ENCODE measurements around the gene RASAL3. TPM values are rescaled to one million over a fixed set of nuclear protein-coding genes. Genes with fewer than 3 reads are reported as not detected.

Gene RASAL3
- total RNA-seq, 1 experiment from 2014 or later = 0.57 TPM

GRCh38 chr19:15432629-15433518 is 31.5 kb downstream of the RASAL3 start:
- Histone ChIP-seq H3K9me3 (ENCODE audit: control insufficient read depth in 1 of 2, insufficient read depth in 1 of 2, low read depth in 1 of 2, low read length in 2 of 2) (no peaks in the 10 kb centered on the region), H3K27me3 (ENCODE audit: insufficient read depth, low read length) (no peaks in the 10 kb centered on the region), H3K4me3 (replicated peaks in 1 of 2; ENCODE audit: low read depth in 1 of 2, low read length in 2 of 2) (peak overlapping the region; percentile 76 to 78), H3K36me3 (ENCODE audit: control insufficient read depth in 1 of 2, insufficient read depth in 2 of 2, low read length in 2 of 2) (peaks cover 4 to 7% of the 10 kb centered on the region in 2 experiments; a peak in 2 of 4 replicates), H3K4me1 (ENCODE audit: control insufficient read depth in 1 of 2, insufficient read depth in 2 of 2, low read length in 2 of 2) (peaks cover 18 to 25% of the 10 kb centered on the region in 2 experiments), H3K79me2 (ENCODE audit: insufficient read depth, low read length) (peaks cover 42% of the 10 kb centered on the region), H3K9ac (ENCODE audit: low read length) (peak overlapping the region; percentile 68), H3K4me2 (ENCODE audit: low read length) (peak overlapping the region; percentile 100), H4K20me1 (ENCODE audit: insufficient read depth) (no peaks in the 10 kb centered on the region), H3K27ac (ENCODE audit: low read depth, low read length) (peak overlapping the region; percentile 77), H2AFZ (ENCODE audit: low read depth, low read length, poor library complexity, severe bottlenecking) (peak overlapping the region; percentile 59), H3K9me2 (ENCODE audit: insufficient read depth) (no peaks in the 10 kb centered on the region)
- CTCF ChIA-PET = interaction anchor here (1.3 kb wide), 2 partner anchors 14 to 123 kb away, joined by 5 to 6 read pairs; partner anchors contain the start of gene AKAP8L
- POLR2A ChIA-PET = interaction anchor here (1.3 to 1.5 kb wide), 2 partner anchors 14 to 19 kb away, joined by 5 to 10 read pairs; partner anchors contain the start of gene AKAP8L
- BruUV-seq (replicated peaks) = no TSS peak
- DNase-seq (ENCODE audit: low read depth, low spot score) (peak; percentile 64), ATAC-seq (peak; percentile 85)
- no peak for TF ChIP-seq JUND (IDR thresholded peaks at IDR 0.05)
- TF ChIP-seq ATF3 (IDR thresholded peaks at IDR 0.05) = no peak
- no peak for TF ChIP-seq FOSL1 (IDR thresholded peaks at IDR 0.05; ENCODE audit: low read depth)
- TF ChIP-seq SIN3A (IDR thresholded peaks at IDR 0.05; ENCODE audit: low read depth) = peak; percentile 76; the same call in 1 of the 2 replicates
- peak; percentile 96 for TF ChIP-seq YY1 (IDR thresholded peaks at IDR 0.05; ENCODE audit: extremely low read depth, insufficient replicate concordance, low read depth, low read length)
- TF ChIP-seq CEBPB (IDR thresholded peaks at IDR 0.05; ENCODE audit: low read depth) = no peak
- no peak for TF ChIP-seq CBX3 (IDR thresholded peaks at IDR 0.05; ENCODE audit: low read depth)
- peak; percentile 65 for TF ChIP-seq POLR2AphosphoS5 (IDR thresholded peaks at IDR 0.05; ENCODE audit: low read depth, low read length)
- peak; percentile 93 for TF ChIP-seq SRF (IDR thresholded peaks at IDR 0.05; ENCODE audit: low read depth)
- TF ChIP-seq SP1 (IDR thresholded peaks at IDR 0.05; ENCODE audit: low read depth) = peak; percentile 72
- peak; percentile 85 for TF ChIP-seq MAX (IDR thresholded peaks at IDR 0.05)
- peak; percentile 48 for TF ChIP-seq TCF7L2 (IDR thresholded peaks at IDR 0.05; ENCODE audit: borderline replicate concordance, extremely low read depth, insufficient read depth, insufficient read length)
- RAD21 ChIA-PET (ENCODE audit: low non-redundant PET in 1 of 2, low total read pairs in 2 of 2, uncharacterized antibody in 2 of 2, unreplicated experiment in 2 of 2) = interaction anchor here in 1 of 2 experiments (0.6 kb wide), 1 partner anchor 155 kb away, joined by 8 read pairs; no protein-coding TSS in a partner anchor
- intact Hi-C loops (cut with micrococcal nuclease) = loop anchor here (1.0 kb wide), 1 partner anchor 15 kb away; no protein-coding TSS in a partner anchor
